SK-N-MC (cell line): Measurements from ENCODE around the gene ZNF658.
"Not testable (repeated sequence)": the region's sequence is repeated elsewhere in the genome, so short reads cannot be mapped to it uniquely, and the experiment has no call there.

Experiments
- DNase-seq: peaks from one replicate; pipeline ENCODE4 v3.0.0-alpha.2; 2011; ENCODE audit warnings: low read depth, low spot score
- H3K27ac ChIP-seq: fragments of 200-600 bp; sonication (generic); 2 replicates; pipeline ENCODE4 v1.5.1; 2016; ENCODE audit warnings: mixed run types
- H3K36me3 ChIP-seq: fragments of 200-600 bp; sonication (generic); 2 replicates; pipeline ENCODE4 v1.6.1; 2017; ENCODE audit warnings: antibody characterized with exemption, low read length, mixed read lengths; ENCODE audit not compliant: insufficient read depth
- H3K4me3 ChIP-seq: fragments of 200-600 bp; sonication (generic); 2 replicates; pipeline ENCODE4 v1.5.1; 2016
- H3K9ac ChIP-seq: fragments of 200-600 bp; sonication (generic); 2 replicates; pipeline ENCODE4 v1.8.0; 2017; ENCODE audit warnings: mixed run types, mixed read lengths; ENCODE audit not compliant: insufficient read length
- H3K9me3 ChIP-seq: fragments of 200-600 bp; sonication (generic); 2 replicates; pipeline ENCODE4 v1.6.1; 2017; ENCODE audit warnings: low read depth, mild to moderate bottlenecking, antibody characterized with exemption, low read length, moderate library complexity, mixed read lengths

ZNF658 gene

GRCh38 chr9:66942400-66943155, 42.1 kb downstream of the ZNF658 start:
- not testable (repeated sequence) for H3K9me3 ChIP-seq, H3K27ac ChIP-seq, H3K4me3 ChIP-seq, DNase-seq, H3K36me3 ChIP-seq, H3K9ac ChIP-seq

- DNase-seq, H3K9ac ChIP-seq, H3K27ac ChIP-seq, H3K4me3 ChIP-seq, H3K9me3 ChIP-seq, H3K36me3 ChIP-seq: not testable (repeated sequence)
Observed at GRCh38 chr9:66952576-66952975, 52.1 kb downstream of the ZNF658 start.
